HG02623 (cell line): ENCODE measurements around the gene BOK.

Source experiments
- ATAC-seq: cut with Tn5 transposase; IDR thresholded peaks from one replicate; pipeline ENCODE4 v1.9.1; 2021; ENCODE audit warnings: moderate library complexity; ENCODE audit not compliant: unreplicated experiment

Gene BOK

DNA sequence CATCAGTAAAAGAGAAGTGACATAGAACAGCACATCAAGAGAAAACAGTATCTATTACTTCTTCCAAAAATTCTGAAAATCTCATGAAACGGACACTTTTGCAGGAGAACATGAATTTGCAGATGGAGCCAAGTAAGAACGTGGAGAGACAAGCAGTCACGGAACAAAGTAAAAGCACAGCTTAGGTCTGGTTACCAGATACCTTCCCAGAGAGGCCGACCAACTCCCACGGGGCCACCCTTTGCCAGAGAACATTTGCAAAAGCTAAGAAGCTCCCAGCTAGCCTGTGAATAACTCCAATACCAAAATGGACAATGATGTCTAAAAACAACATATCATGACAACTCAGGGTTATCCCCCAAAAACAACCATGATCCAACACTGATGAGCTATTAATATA is 39.5 kb downstream of the BOK start:
- ATAC-seq: no peak

DNA sequence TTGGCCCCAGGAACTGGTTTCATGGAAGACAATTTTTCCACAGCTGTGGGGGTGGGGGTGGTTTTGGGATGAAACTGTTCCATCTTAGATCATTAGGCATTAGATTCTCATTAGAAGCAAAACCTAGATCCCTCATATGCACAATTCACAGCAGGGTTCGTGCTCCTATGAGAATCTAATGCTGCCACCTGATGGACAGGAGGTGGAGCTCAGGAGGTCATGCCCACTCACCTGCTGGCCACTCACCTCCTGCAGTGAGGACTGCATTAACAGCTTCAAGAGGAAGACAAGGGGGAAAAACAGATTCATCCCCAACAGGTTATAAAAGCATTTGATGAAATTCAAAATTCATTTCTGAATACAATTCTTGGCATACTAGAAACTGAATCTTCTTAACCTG is 39.9 kb downstream of the BOK start:
- no peak for ATAC-seq

DNA sequence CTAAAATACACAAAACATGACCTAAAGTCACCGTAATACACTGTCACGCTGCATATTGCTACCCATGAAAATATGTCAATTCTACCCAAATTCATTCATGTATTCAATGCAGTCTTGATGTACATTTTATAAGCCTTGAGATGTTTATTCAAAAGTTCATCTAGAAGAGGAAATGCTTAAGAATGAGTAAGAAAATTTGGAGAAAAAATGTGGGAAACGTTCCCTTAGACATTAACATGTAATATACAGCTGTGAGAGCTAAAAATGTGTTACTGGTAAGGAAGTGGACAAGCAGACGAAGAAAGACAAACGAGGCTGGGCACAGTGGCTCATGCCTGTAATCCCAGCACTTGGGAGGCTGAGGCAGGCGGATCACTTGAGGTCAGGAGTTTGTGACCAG is 41.1 kb downstream of the BOK start:
- ATAC-seq: no peak

DNA sequence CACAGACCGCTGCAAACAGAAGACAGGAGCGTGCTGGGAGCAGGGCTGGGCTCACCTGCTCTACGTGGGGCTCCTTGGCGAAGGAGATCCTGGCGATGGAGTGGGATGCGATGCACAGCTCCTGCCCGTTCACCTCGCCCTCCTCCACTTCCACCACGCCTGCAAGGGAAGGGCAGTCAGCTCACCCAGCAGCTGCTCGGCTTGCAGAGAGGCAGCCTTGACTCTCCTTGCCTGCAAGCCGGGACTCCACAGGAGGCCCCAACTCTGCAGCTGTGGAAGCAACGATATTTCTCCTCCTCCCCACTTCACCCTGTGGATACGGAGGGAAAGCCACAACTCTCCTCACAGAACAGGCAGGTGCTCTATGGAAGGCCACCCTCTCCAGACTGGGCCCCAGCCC is 43.3 kb downstream of the BOK start:
- ATAC-seq: no peak

DNA sequence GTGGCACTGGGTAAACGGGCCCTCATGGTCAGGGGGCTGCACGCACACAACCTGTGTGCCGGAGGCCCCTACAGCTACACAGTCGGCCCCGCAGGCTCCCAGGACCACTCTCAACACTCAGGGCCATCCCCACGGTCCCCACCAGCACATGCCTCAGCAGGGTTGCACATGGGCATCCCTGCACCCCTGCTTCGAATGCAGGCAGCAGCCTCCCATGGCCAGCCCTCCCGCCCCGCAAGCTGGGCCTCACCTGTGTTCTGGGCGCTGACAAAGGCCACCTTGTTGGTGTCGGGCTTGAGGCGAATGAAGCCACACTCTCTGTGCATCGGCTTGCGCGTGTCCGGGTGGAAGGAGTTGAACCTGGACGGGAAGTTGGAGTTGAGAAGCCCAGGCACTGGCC is 44.2 kb downstream of the BOK start:
- ATAC-seq: no peak

DNA sequence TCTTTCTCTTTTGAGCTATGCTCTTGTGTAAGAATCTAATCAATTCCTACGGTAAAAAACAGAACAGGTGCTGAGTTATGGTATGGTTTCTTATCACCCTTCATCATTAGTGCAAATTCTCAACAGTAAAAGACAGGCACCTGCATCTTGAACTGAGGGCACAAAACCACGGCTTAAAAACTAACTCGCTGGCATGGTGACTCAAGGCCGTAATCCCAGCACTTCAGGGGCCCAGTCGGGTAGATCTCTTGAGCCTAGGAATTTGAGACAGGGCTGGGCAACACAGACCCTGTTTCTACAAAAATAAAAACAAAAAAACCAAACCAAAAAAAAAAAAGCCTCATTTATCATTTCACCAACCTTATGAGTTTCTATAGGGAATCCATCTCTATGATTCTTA is 45.1 kb downstream of the BOK start:
- no peak for ATAC-seq

DNA sequence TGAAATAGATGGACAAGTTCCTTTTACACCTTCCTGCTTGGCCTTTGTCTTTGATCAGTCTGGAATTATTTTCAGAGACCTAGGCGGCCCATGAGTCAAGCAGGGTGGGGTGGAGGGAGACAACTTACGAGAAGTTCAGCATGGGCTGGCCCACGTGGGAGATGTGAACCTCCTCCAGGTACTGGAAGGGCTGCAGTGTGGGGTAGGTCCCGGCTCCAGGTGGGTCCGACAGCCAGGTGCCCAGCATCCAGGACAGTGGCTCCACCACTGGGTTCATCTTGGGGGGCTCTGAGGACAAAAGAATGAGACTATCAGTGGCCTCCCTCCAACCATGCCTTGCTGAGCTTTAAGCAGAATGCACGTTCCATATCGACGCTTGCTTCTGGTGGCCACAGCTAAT is 47.6 kb downstream of the BOK start:
- ATAC-seq: no peak

DNA sequence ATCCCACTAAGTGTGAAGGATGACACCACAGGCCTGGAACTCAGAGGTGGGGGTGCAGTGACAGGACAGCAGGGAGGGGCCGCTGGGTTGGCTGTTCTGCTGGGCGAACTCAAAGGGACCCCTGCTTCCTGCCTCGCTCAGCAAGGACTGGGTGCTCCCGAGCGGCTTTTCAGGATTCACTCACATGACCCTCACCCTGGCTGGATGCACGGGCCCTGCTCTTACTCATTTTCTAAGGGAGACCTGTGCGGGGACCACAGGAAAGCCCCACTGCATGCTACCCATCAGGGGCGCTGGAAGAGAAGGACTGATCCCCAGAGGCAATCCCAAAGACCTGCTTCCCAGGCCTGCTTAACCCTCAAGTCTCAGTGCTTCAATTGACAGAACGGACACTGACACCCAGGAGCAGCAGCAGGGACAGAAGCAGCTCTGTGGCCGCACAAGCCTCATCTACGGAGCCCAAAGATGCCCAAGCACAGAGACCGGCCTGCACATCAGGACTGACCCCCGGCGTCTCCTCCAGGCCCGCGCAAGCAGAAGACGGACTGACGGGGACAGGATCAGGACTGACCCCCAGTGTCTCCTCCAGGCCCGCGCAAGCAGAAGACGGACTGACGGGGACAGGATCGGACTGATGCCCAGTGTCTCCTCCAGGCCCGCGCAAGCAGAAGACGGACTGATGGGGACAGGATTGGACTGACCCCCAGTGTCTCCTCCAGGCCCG is 48.8 kb downstream of the BOK start:
- no peak for ATAC-seq

DNA sequence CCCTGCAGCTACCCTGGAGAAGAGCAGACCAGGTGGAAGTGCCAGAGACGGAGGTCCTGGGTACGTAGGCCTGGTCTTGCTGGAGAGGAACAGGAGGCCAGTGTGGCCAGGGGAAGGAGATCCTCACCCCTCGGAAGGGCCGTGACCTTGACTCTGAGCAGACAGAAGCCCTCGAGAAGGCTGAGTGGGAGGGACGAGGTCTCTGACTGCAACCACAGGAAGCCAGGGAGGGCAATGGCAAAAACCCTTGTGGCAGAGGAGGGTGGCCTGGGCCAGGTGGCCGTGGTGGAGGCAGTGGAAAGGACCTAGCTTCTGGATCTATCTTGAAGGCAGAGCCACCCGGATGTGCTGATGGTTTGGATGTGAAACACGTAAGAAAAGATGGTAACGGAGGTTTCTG is 50.3 kb downstream of the BOK start:
- no peak for ATAC-seq

DNA sequence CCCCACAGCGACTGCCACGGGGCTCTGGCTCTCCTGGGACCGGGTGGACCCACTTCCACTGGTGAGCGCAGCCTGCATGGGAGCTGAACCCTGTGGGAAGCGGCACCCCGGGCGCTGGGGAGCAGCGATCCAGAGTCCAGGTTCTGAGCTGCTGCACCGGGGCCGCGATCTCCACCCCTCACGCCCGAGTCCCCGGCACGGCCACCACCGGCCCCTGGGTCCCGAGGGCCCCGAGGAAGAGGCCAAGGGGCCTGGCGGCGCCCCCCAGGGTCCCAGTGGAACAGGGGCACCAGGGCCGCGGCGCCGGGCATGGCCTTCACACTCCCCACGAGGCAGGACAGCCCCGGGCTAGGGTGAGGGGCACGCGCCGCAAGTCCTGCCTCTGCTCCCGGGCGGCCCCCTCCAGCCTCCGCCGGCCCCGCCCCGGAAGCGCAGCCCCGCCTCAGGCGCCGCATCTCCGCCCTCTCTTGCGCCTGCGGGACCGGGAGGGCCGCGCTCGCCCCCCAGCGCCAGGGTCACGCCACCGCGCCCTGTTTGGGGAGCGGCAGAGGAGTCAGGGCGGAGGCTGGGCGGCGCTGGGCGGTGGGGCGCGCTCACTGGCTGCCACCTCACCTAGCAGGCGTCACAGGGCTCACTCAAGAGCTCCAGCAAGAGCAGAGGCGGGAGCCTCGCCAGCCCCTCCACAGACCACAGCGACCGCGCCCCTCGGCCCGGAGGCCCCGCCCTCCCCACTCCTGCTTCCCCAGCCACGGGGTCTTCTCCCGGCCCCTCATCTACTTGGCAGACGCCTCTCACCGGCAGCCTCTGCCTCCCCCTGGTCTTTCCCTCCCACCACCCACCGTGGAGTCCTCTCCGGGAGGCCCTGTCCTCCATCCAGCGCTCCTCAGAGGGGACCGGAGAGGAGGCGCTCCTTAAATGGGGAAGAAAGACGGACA is 51.6 kb downstream of the BOK start:
- peak; percentile 97 for ATAC-seq

DNA sequence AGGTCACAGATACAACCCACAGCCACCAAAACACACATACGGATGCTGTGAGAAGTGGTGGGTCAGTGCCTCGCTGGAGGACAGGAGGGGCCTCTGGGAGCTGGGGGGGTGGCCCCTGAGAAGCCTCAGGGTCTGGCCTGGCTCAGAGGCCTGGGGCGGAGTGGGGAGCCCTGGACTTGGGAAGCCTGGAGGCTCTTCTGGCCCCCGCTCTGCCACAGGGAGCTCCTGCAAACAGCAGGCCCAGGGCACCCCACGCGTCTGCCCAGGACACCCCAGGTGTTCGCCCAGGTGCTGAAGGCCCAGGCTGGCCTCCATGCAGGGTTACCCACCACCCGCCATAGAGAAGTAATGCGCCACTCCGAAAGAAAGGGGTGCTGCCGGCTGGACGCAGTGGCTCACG is 52.5 kb downstream of the BOK start:
- no peak for ATAC-seq

DNA sequence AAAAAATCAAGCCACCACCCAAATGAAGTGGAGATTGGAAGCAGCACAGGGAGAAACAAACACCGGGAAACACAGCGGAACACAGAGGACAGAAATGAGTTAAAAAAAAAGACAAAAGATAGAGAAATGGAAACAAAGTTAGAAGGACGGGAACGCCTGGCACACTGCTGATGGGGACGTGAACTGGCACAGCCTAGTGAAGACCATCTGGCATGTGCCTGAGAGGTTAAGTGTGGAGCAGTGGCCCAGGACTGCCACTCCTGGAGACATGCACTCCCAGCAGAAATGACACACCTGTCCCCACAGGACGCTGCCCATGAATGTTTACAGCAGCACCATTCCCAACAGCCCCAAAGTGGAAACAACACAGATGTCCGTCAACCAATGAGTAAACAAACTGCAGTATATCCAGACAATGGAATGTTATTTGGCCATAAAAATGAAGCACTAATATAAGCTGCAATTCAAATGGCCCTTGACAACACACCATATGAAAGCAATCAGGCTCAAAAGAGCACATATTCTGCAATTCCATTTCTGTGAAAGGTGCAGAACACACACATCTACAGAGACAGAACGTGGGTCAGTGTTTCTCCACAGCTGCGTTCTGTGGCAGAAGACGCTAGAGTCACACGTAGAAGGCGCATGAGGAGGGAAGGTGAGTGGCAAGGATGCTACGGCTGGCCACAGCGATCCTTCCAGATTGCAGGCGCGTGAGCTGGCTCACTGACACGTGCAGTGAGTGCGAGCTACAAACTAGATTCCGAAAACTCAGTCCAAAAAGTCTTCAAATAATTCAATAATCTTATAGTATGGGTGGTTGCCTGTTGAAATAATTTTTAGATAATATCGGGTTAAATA is 53.8 kb downstream of the BOK start:
- no peak for ATAC-seq

DNA sequence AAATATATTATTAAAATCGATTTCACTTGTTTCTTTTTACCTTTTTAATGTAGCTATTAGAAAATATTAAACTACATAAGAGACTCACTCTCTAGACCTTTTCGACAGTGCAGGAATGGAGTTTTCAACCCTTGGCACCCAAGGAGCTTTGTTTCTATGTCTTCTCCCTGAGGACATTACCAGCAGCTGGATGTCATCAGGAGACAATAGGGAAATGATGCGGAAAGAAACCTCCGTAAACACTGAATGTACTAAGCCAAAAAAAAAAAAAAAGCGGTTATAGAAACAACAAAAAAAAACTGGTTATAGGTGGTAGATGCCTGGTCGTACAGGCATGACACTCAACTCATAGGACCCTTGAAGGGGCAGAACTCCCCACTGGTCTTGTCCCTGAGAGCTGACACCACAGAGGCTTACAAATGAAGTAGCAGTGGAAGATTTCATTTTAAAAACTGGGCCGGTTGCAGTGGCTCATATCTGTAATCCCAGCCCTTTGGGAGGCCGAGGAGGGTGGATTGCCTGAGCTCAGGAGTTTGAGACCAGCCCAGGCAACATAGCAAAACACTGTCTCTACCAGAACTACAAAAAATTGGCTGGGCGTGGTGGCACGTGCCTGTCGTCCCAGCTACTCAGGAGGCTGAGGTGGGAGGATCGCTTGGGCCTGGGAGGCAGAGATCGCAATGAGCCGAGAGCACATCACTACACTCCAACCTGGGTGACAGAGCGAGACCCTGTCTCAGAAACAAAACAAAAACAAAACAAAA is 54.7 kb downstream of the BOK start:
- ATAC-seq: no peak

DNA sequence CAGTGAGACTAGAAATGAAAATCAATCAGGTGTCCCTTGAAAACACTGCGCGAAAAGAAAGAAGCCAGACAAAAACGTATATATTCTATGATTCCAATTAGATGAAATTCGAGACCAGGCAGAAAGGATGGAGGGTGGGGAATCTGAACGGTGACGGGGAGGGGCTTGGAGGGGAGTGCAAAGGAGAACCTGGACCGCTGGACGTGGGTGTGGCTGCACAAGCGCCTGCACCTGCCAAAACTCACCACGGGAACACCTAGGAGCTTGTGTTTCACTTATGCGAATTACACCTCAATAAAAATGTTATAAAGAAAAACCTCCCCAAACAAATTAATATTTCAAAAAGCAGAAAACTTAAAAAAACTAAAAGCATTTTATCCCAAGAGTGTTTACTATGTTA is 56.5 kb downstream of the BOK start:
- no peak for ATAC-seq

DNA sequence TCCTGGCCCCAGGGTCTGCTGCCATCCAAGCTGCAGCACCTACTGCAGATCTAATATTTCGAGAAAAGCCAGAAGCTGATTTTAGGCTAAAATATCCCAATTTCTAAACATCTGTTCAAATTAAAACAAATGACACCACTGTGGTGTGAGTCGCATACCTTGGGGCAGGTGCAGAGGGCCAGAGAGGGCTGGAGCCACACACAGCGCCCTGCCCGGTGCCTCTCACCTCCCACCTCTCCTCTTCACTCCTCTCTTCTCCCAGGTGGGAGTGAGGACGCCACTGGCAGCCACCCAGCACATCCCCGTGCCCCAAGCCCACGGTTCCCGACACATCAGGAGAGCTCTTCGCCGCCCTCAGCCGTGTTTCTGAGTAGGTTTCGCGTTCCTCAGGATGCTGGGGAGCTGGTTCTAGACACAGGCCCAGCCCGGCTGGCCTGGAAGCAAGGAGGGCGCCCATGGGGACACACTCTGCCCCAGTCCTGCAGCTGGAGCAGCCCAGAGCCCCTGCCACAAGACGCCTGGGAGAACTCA is 57.0 kb downstream of the BOK start:
- no peak for ATAC-seq

DNA sequence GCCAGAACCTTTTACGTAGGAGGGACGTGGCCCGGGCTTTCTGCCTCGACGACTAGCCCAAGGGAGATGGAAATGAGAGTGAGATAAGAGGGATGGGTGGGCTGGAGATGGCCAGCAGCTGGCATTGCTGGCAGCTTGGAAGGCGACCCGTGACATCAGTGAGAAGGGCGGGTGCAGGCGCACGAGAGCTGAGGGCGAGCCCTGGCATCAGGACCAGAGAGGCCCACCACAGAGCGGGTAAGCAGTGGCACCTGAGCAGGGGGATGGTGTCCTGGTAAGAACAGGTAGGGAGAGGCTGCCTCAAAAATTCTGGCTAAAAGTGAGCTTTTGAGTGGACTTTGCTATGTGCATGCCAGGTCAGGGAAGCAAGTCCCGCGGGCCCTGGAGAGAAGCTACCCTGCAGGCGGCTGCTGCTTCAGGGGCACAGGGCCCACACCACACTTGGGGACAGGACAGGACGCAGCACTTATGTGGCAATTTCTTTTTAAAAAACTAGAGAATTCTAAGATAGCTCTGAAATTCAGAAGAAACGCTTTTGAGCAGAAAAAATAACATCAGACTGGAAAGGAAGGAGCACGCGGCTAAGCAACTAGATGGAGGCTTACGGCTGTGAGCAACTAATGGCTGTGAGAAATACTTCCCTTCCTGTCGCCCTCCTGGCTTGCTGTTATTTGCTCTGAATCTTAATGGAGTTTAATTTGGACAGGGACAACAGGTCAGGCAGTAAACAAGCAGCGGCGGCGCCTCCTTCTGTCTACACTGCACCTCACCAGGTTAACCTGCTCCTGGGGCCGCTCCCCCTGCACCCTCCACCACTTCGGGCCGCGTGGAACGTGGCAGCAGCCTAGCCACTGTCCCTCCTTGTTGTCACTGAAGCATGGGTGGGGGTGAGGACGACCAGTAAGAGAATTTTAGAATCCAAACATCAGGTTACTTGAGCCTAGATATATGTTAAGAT is 57.9 kb downstream of the BOK start:
- no peak for ATAC-seq

DNA sequence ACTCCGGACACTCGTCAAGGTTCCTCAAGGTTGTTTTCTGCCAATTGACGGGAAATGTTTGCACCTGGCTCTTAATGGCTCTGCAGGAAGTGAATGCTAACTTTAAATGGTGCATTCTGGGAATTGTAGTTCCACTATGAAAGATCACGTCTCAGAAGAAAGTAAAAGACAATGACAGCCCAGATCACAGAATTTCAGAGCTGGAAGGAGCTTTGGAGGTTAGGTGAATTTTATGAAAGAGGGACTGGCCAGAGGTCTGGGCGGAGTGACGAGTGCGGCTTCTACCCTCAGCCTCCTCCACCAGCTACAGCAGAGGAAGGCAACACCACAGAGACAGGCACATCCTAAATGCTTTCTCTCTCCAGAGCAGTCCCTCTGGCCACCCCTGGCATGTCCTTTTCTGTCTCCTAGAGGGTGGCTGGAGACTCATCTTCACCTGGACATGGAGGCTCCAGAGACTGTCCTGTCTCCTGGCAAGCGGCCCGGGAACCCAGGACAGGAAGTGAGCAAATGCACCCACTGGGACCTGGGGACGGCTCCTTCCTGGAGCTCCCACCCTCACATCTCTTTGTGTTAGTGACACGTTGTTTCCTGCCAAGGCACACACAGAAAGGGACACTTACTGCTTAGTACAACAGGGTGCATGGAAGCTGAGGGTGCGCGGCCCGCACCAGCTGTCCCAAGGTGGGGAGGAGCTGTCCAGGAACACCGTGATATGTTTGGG is 59.0 kb downstream of the BOK start:
- ATAC-seq: no peak

DNA sequence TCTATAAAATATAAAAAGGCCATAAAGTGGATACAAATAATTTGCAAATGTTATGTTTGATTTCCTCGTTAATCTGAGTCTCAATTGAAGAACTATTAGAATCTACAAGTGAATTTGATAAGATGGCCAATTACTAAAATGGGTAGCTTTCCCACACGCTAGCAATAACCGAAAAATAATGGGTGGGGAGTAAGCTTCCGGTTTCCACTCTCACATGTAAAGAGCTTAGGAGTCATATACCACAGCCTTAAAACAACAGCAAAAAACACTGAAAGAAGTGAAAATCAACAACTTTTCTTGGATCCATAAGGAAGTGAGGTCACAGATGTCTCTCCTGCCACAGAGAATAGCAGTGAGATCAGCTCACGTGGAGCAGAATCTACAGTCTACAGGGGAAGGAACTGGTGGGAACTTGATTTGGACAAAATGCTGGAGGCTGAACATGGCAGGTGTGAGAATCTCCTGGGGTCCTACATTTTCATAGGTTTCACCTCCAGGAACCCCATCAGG is 59.8 kb downstream of the BOK start:
- no peak for ATAC-seq
